HG02852 (cell line): ENCODE data around the gene CCDC83.
A peak's percentile ranks its signal among the peaks of the same experiment; 100 is the strongest.

ENCODE experiments used
- ATAC-seq: cut with Tn5 transposase; IDR thresholded peaks from one replicate; pipeline ENCODE4 v1.9.1; 2021; ENCODE audit warnings: mild to moderate bottlenecking, moderate library complexity; ENCODE audit not compliant: unreplicated experiment

CCDC83 gene

GRCh38 chr11:85855341-85855656 lies at the start of gene CCDC83:
Gene CCDC83, plus strand, starts transcription at chr11:85855383. Its CDS starts 9,741 bp downstream, at chr11:85865124.
- ATAC-seq = no peak

GRCh38 chr11:85805387-85805786 lies 49.8 kb upstream of the CCDC83 start:
- ATAC-seq = no peak

GRCh38 chr11:85806016-85806415 lies 49.2 kb upstream of the CCDC83 start:
- ATAC-seq = no peak

GRCh38 chr11:85806876-85807275 lies 48.3 kb upstream of the CCDC83 start:
- no peak for ATAC-seq

- ATAC-seq = no peak
These were observed 46.0 kb upstream of the CCDC83 start for GRCh38 chr11:85809191-85809590.

GRCh38 chr11:85809863-85810262 lies 45.3 kb upstream of the CCDC83 start:
- ATAC-seq = no peak

GRCh38 chr11:85810521-85810870 lies 44.7 kb upstream of the CCDC83 start:
- ATAC-seq = no peak

GRCh38 chr11:85810871-85811611 lies 44.1 kb upstream of the CCDC83 start, which contains the start of gene SYTL2:
Gene SYTL2, minus strand, starts transcription at chr11:85811141. Its CDS starts 53,416 bp downstream, at chr11:85757725.
- ATAC-seq = peak; percentile 83

GRCh38 chr11:85811624-85812023 lies 43.6 kb upstream of the CCDC83 start:
- ATAC-seq = no peak

- no peak for ATAC-seq
These were observed 41.5 kb upstream of the CCDC83 start for GRCh38 chr11:85813721-85814120.

GRCh38 chr11:85815186-85815931 lies 39.8 kb upstream of the CCDC83 start:
- ATAC-seq = no peak

GRCh38 chr11:85819441-85819840 lies 35.7 kb upstream of the CCDC83 start:
- ATAC-seq = no peak

GRCh38 chr11:85821636-85822035 lies 33.5 kb upstream of the CCDC83 start:
- no peak for ATAC-seq

GRCh38 chr11:85822814-85823213 lies 32.4 kb upstream of the CCDC83 start:
- no peak for ATAC-seq

- no peak for ATAC-seq
These were observed 31.4 kb upstream of the CCDC83 start for GRCh38 chr11:85823816-85824215.

- no peak for ATAC-seq
These were observed 29.6 kb upstream of the CCDC83 start for GRCh38 chr11:85825616-85826015.

- no peak for ATAC-seq
These were observed 28.9 kb upstream of the CCDC83 start for GRCh38 chr11:85826116-85826855.

- no peak for ATAC-seq
These were observed 27.2 kb upstream of the CCDC83 start for GRCh38 chr11:85827748-85828639.

GRCh38 chr11:85828640-85828978 lies 26.6 kb upstream of the CCDC83 start:
- no peak for ATAC-seq

- no peak for ATAC-seq
These were observed 26.0 kb upstream of the CCDC83 start for GRCh38 chr11:85829172-85829571.

GRCh38 chr11:85831050-85831449 lies 24.1 kb upstream of the CCDC83 start:
- no peak for ATAC-seq
